Loucy (cell line): Measurements from ENCODE around the gene LCE1D.

Experiments
- H2AFZ ChIP-seq: fragments of 200-600 bp; sonication (generic); 2 replicates; pipeline ENCODE4 v1.6.0; 2016; ENCODE audit warnings: antibody characterized with exemption, mild to moderate bottlenecking, low read length, moderate library complexity
- H3F3A ChIP-seq: fragments of 200-600 bp; 2 replicates; pipeline ENCODE4 v1.6.0; 2016; ENCODE audit warnings: antibody characterized with exemption, low read depth, mild to moderate bottlenecking
- H3K27me3 ChIP-seq: fragments of 200-600 bp; sonication (generic); 2 replicates; pipeline ENCODE4 v1.6.1; 2014; ENCODE audit warnings: low read length, mild to moderate bottlenecking; ENCODE audit not compliant: insufficient read depth, poor library complexity, severe bottlenecking
- H3K36me3 ChIP-seq: fragments of 200-600 bp; sonication (generic); 2 replicates; pipeline ENCODE4 v1.6.1; 2016; ENCODE audit warnings: low read length; ENCODE audit not compliant: insufficient read depth
- H3K4me1 ChIP-seq: fragments of 200-600 bp; sonication (generic); 2 replicates; pipeline ENCODE4 v1.5.1; 2014; ENCODE audit warnings: low read length, mild to moderate bottlenecking; ENCODE audit not compliant: insufficient read depth, poor library complexity, severe bottlenecking
- H3K4me2 ChIP-seq: fragments of 200-600 bp; sonication (generic); 2 replicates; pipeline ENCODE4 v1.6.0; 2014; ENCODE audit warnings: antibody characterized with exemption, low read length, low read depth, mild to moderate bottlenecking; ENCODE audit not compliant: poor library complexity, severe bottlenecking
- H3K4me3 ChIP-seq: fragments of 200-600 bp; sonication (generic); 2 replicates; pipeline ENCODE4 v1.5.1; 2014; ENCODE audit warnings: low read length, mild to moderate bottlenecking, mixed read lengths; ENCODE audit not compliant: poor library complexity, severe bottlenecking
- H3K79me2 ChIP-seq: fragments of 200-600 bp; sonication (generic); 2 replicates; pipeline ENCODE4 v1.6.1; 2014; ENCODE audit warnings: low read length; ENCODE audit not compliant: insufficient read depth
- H3K9ac ChIP-seq: fragments of 200-600 bp; sonication (generic); 2 replicates; pipeline ENCODE4 v1.6.0; 2014; ENCODE audit warnings: mild to moderate bottlenecking, low read depth, low read length, moderate library complexity; ENCODE audit not compliant: poor library complexity, severe bottlenecking
- H3K9me2 ChIP-seq: fragments of 200-600 bp; sonication (generic); replicated peaks from 2 replicates; pipeline ENCODE4 v1.6.1; 2016; ENCODE audit warnings: low read depth, low read length, mixed read lengths
- H3K9me3 ChIP-seq: fragments of 200-600 bp; sonication (generic); 2 replicates; pipeline ENCODE4 v1.6.1; 2014; ENCODE audit warnings: mild to moderate bottlenecking, antibody characterized with exemption, low read length, low read depth; ENCODE audit not compliant: insufficient read depth
- H4K20me1 ChIP-seq: fragments of 200-600 bp; sonication (generic); 2 replicates; pipeline ENCODE4 v1.6.0; 2014; ENCODE audit warnings: antibody characterized with exemption, low read length, mild to moderate bottlenecking; ENCODE audit not compliant: insufficient read depth, poor library complexity, severe bottlenecking
- CTCF ChIP-seq: fragments of 200-600 bp; sonication (generic); conservative IDR thresholded peaks from 2 replicates; pipeline ENCODE4 v1.5.1; 2014; ENCODE audit warnings: mild to moderate bottlenecking, antibody characterized with exemption, low read length
- EZH2phosphoT487 ChIP-seq: fragments of 200-600 bp; IDR thresholded peaks from 2 replicates; pipeline ENCODE4 v1.6.1; 2018; ENCODE audit warnings: antibody characterized with exemption, mild to moderate bottlenecking, moderate library complexity, borderline replicate concordance

LCE1D gene

GRCh38 chr1:152761609-152762213 lies 34.8 kb upstream of the LCE1D start:
- H3K4me1 ChIP-seq, result no peaks in the 10 kb centered on the region
- no peaks in the 10 kb centered on the region for H3K9me3 ChIP-seq
- no peaks in the 10 kb centered on the region for H3K9me2 ChIP-seq
- no peaks in the 10 kb centered on the region for H3K27me3 ChIP-seq
- H3K36me3 ChIP-seq, result no peaks in the 10 kb centered on the region
- H2AFZ ChIP-seq, result no peak overlapping the region
- H3F3A ChIP-seq, result no peaks in the 10 kb centered on the region
- H3K4me3 ChIP-seq, result no peak overlapping the region
- H3K4me2 ChIP-seq, result no peak overlapping the region
- H3K79me2 ChIP-seq, result no peaks in the 10 kb centered on the region
- no peak for TF ChIP-seq EZH2phosphoT487
- TF ChIP-seq CTCF, result no peak
- no peaks in the 10 kb centered on the region for H4K20me1 ChIP-seq
- H3K9ac ChIP-seq, result no peak overlapping the region

- H3K9me2 ChIP-seq, result no peaks in the 10 kb centered on the region
- H3K4me2 ChIP-seq, result no peak overlapping the region
- no peaks in the 10 kb centered on the region for H4K20me1 ChIP-seq
- no peak overlapping the region for H3K9ac ChIP-seq
- H3K9me3 ChIP-seq, result no peaks in the 10 kb centered on the region
- TF ChIP-seq EZH2phosphoT487, result no peak
- TF ChIP-seq CTCF, result no peak
- H3K4me3 ChIP-seq, result no peak overlapping the region
- H3K4me1 ChIP-seq, result no peaks in the 10 kb centered on the region
- H3K27me3 ChIP-seq, result no peaks in the 10 kb centered on the region
- no peaks in the 10 kb centered on the region for H3F3A ChIP-seq
- H3K79me2 ChIP-seq, result no peaks in the 10 kb centered on the region
- no peaks in the 10 kb centered on the region for H3K36me3 ChIP-seq
- no peak overlapping the region for H2AFZ ChIP-seq
Measured at GRCh38 chr1:152768847-152769533, 27.5 kb upstream of the LCE1D start.

GRCh38 chr1:152770411-152770810 lies 26.1 kb upstream of the LCE1D start:
- H3K79me2 ChIP-seq, result no peaks in the 10 kb centered on the region
- no peaks in the 10 kb centered on the region for H3K9me2 ChIP-seq
- TF ChIP-seq CTCF (no peak), EZH2phosphoT487 (no peak)

More at GRCh38 chr1:152770411-152770810, 26.1 kb upstream of the LCE1D start:
- no peaks in the 10 kb centered on the region for H3K4me1 ChIP-seq
- H3K4me3 ChIP-seq, result no peak overlapping the region
- H3K4me2 ChIP-seq, result no peak overlapping the region
- H2AFZ ChIP-seq, result no peak overlapping the region
- H4K20me1 ChIP-seq, result no peaks in the 10 kb centered on the region
- no peaks in the 10 kb centered on the region for H3K36me3 ChIP-seq
- H3K9ac ChIP-seq, result no peak overlapping the region
- H3K9me3 ChIP-seq, result no peaks in the 10 kb centered on the region
- H3F3A ChIP-seq, result no peaks in the 10 kb centered on the region
- no peaks in the 10 kb centered on the region for H3K27me3 ChIP-seq
